ENCODE results near the gene MIDN. TPM values are rescaled to one million over a fixed set of nuclear protein-coding genes. Genes with fewer than 3 reads are reported as not detected.

Gene MIDN
- total and polyA plus RNA-seq, 2 donors (not counting 3 experiments of a cell fraction or from before 2014, with no cell fraction given) = 20.0 to 85.9 TPM

GRCh38 chr19:1220477-1220930, 27.9 kb upstream of the MIDN start:
- ChIA-PET POLR2A (no interaction called here), CTCF (interaction anchor here (1.0 to 2.5 kb wide), 5 partner anchors 12 to 107 kb away, joined by 4 to 8 read pairs (median 5); partner anchors contain the start of gene ATP5F1D)
- dilution Hi-C loops (cut with MboI; ENCODE audit: extremely low pct_ligation_motif_present, low sequenced_read_pairs) = no loop called here
- no peak for FAIRE-seq
- H3K79me2 ChIP-seq (ENCODE audit: control insufficient read depth, insufficient read depth, low read length) = peaks cover 31% of the 10 kb centered on the region
- peaks cover 4% of the 10 kb centered on the region for H3K4me1 ChIP-seq (ENCODE audit: control insufficient read depth, extremely low read depth, insufficient read depth, low read length)
- no peak overlapping the region for H3K4me2 ChIP-seq (ENCODE audit: insufficient read depth, low read length)
- no peaks in the 10 kb centered on the region for H4K20me1 ChIP-seq (replicated peaks; ENCODE audit: control insufficient read depth, extremely low read depth, insufficient read depth, low read length)
- intact Hi-C loops (cut with micrococcal nuclease) = no loop called here
- H2AFZ ChIP-seq (ENCODE audit: low read depth, low read length) = no peak overlapping the region
- no peak overlapping the region for H3K4me3 ChIP-seq (replicated peaks in 1 of 3; ENCODE audit: insufficient read depth in 1 of 3, low read depth in 1 of 3, low read length in 3 of 3)
- BruUV-seq (replicated peaks) = no TSS peak
- H3K9ac ChIP-seq (replicated peaks; ENCODE audit: extremely low read depth, insufficient read depth, low read length) = no peak overlapping the region
- TF ChIP-seq JUN (IDR thresholded peaks at IDR 0.05; ENCODE audit: borderline replicate concordance, insufficient read depth, insufficient read length, low read depth) = no peak
- no peak for DNase-seq (ENCODE audit: low read depth, low spot score)
- H3K27ac ChIP-seq (ENCODE audit: insufficient read depth, low read depth, low read length) = no peak overlapping the region
- H3K36me3 ChIP-seq (ENCODE audit: control insufficient read depth in 2 of 2, extremely low read depth in 1 of 2, insufficient read depth in 2 of 2, low read length in 2 of 2) = peaks cover 5 to 17% of the 10 kb centered on the region in 2 experiments
- no peaks in the 10 kb centered on the region for H3K9me1 ChIP-seq (replicated peaks; ENCODE audit: control insufficient read depth, extremely low read depth, insufficient read depth, low read length)
- no peaks in the 10 kb centered on the region for H3K27me3 ChIP-seq (ENCODE audit: control insufficient read depth in 2 of 2, insufficient read depth in 2 of 2, low read length in 2 of 2)
- no peaks in the 10 kb centered on the region for H3K9me3 ChIP-seq (replicated peaks; ENCODE audit: control insufficient read depth, insufficient read depth, low read length)

- no peak overlapping the region for H3K27ac ChIP-seq (ENCODE audit: insufficient read depth, low read depth, low read length)
Observed at GRCh38 chr19:1220976-1221903, 27.1 kb upstream of the MIDN start.

More at GRCh38 chr19:1220976-1221903, 27.1 kb upstream of the MIDN start:
- intact Hi-C loops (cut with micrococcal nuclease) = loop anchor here (1.0 kb wide), 2 partner anchors 19 to 45 kb away; no protein-coding TSS in a partner anchor
- TF ChIP-seq CTCF (IDR thresholded peaks at IDR 0.05; ENCODE audit: extremely low read depth in 1 of 2, insufficient read depth in 1 of 2, low read depth in 1 of 2, low read length in 2 of 2) (peak; percentile 64 to 85), EZH2 (IDR thresholded peaks at IDR 0.05; ENCODE audit: borderline replicate concordance, low read depth, low read length, severe bottlenecking) (no peak)
- no peaks in the 10 kb centered on the region for H3K9me3 ChIP-seq (replicated peaks; ENCODE audit: control insufficient read depth, insufficient read depth, low read length)
- ChIA-PET CTCF (interaction anchor here (0.7 to 2.5 kb wide), 8 partner anchors 8 to 108 kb away, joined by 3 to 14 read pairs (median 5); partner anchors contain the start of genes ATP5F1D and CBARP), POLR2A (no interaction called here)
- H3K36me3 ChIP-seq (ENCODE audit: control insufficient read depth in 2 of 2, extremely low read depth in 1 of 2, insufficient read depth in 2 of 2, low read length in 2 of 2) = peaks cover 5 to 20% of the 10 kb centered on the region in 2 experiments
- no peak overlapping the region for H3K9ac ChIP-seq (replicated peaks; ENCODE audit: extremely low read depth, insufficient read depth, low read length)
- no peaks in the 10 kb centered on the region for H4K20me1 ChIP-seq (replicated peaks; ENCODE audit: control insufficient read depth, extremely low read depth, insufficient read depth, low read length)
- no TSS peak for BruUV-seq (replicated peaks)
- FAIRE-seq = peak; percentile 42
- no peak overlapping the region for H2AFZ ChIP-seq (ENCODE audit: low read depth, low read length)
- peak; percentile 53 for DNase-seq (ENCODE audit: low read depth, low spot score)
- no peaks in the 10 kb centered on the region for H3K27me3 ChIP-seq (ENCODE audit: control insufficient read depth in 2 of 2, insufficient read depth in 2 of 2, low read length in 2 of 2)
- H3K4me1 ChIP-seq (ENCODE audit: control insufficient read depth, extremely low read depth, insufficient read depth, low read length) = no peaks in the 10 kb centered on the region
- peaks cover 25% of the 10 kb centered on the region for H3K79me2 ChIP-seq (ENCODE audit: control insufficient read depth, insufficient read depth, low read length)
- dilution Hi-C loops (cut with MboI; ENCODE audit: extremely low pct_ligation_motif_present, low sequenced_read_pairs) = no loop called here
- H3K4me2 ChIP-seq (ENCODE audit: insufficient read depth, low read length) = no peak overlapping the region
- H3K4me3 ChIP-seq (replicated peaks in 1 of 3; ENCODE audit: insufficient read depth in 1 of 3, low read depth in 1 of 3, low read length in 3 of 3) = no peak overlapping the region
- no peaks in the 10 kb centered on the region for H3K9me1 ChIP-seq (replicated peaks; ENCODE audit: control insufficient read depth, extremely low read depth, insufficient read depth, low read length)

Data from endothelial cell of umbilical vein (primary cell).